Ascending aorta (tissue), 2 donors: ENCODE measurements around the gene SLC2A5. TPM values are rescaled to one million over a fixed set of nuclear protein-coding genes. Genes with fewer than 3 reads are reported as not detected.

Experiments used
- DNase-seq, 2 donors: peaks; one replicate each; pipeline ENCODE4 v3.0.0-alpha.2; 2019; ENCODE audit warnings: low spot score in 2 of 2
- H3K27ac ChIP-seq, 2 donors: fragments of 200-600 bp; sonication (generic); one replicate each; pipeline ENCODE4 v1.5.1; 2016 to 2017; ENCODE audit warnings: mild to moderate bottlenecking in 1 of 2
- H3K27me3 ChIP-seq: fragments of 200-600 bp; sonication (generic); one replicate; pipeline ENCODE4 v1.5.1; 2017
- H3K36me3 ChIP-seq, 2 donors: fragments of 200-600 bp; sonication (generic); one replicate each; pipeline ENCODE4 v1.5.1; 2016
- H3K4me1 ChIP-seq, 2 donors: fragments of 200-600 bp; sonication (generic); one replicate each; pipeline ENCODE4 v1.5.1; 2016 to 2017; ENCODE audit warnings: mild to moderate bottlenecking in 1 of 2
- H3K4me3 ChIP-seq, 2 donors: fragments of 200-600 bp; sonication (generic); one replicate each; pipeline ENCODE4 v1.5.1; 2016 to 2017; ENCODE audit warnings: mild to moderate bottlenecking in 1 of 2
- H3K9me3 ChIP-seq, 2 donors: fragments of 200-600 bp; sonication (generic); one replicate each; pipeline ENCODE4 v1.5.1; 2016
- CTCF ChIP-seq, 3 experiments: fragments of 200-600 bp in 2 of 3; fragments of 450-650 bp in 1 of 3; sonication (generic) in 2 of 3; IDR thresholded peaks; one replicate each; pipeline ENCODE4 v1.5.1; 2016 to 2019; ENCODE audit warnings: antibody characterized with exemption in 3 of 3, mild to moderate bottlenecking in 1 of 3, moderate library complexity in 1 of 3
- intact Hi-C: fragments of 100-400 bp; cut with DNase I; formaldehyde crosslinking; loops from one replicate; pipeline ENCODE4 v1.15.1; 2023
- total RNA-seq: library from RNA; depleted of rRNA; stranded (reverse); fragments of >200 nt; gene quantifications from one replicate; pipeline ENCODE4 v1.1.0, GENCODE V29; 2016

The SLC2A5 gene
- total RNA-seq, 1 donor from 2014 or later, result 13.9 TPM

GRCh38 chr1:9013819-9014218 is 55.6 kb downstream of the SLC2A5 start:
- intact Hi-C loops, result no loop called here
- no peak for TF ChIP-seq CTCF (IDR thresholded peaks at IDR 0.05)
- no peaks in the 10 kb centered on the region for H3K36me3 ChIP-seq

GRCh38 chr1:9010781-9011323 is 58.6 kb downstream of the SLC2A5 start:
- H3K4me3 ChIP-seq, result no peak overlapping the region
- peaks cover 0 to 4% of the 10 kb centered on the region in 2 donors for H3K4me1 ChIP-seq
- no peak overlapping the region for H3K27ac ChIP-seq
- no peaks in the 10 kb centered on the region for H3K27me3 ChIP-seq
- intact Hi-C loops, result no loop called here
- DNase-seq, result peak in 1 of 2 donors; percentile 26
- no peaks in the 10 kb centered on the region for H3K36me3 ChIP-seq
- no peaks in the 10 kb centered on the region for H3K9me3 ChIP-seq
- TF ChIP-seq CTCF (IDR thresholded peaks at IDR 0.05), result no peak

More at GRCh38 chr1:9013819-9014218, 55.6 kb downstream of the SLC2A5 start:
- no peaks in the 10 kb centered on the region for H3K4me1 ChIP-seq
- no peak overlapping the region for H3K4me3 ChIP-seq
- H3K9me3 ChIP-seq, result no peaks in the 10 kb centered on the region
- H3K27me3 ChIP-seq, result no peaks in the 10 kb centered on the region
- no peak for DNase-seq
- H3K27ac ChIP-seq, result no peak overlapping the region

GRCh38 chr1:9009438-9010370 is 59.7 kb downstream of the SLC2A5 start:
- DNase-seq, result no peak
- Histone ChIP-seq H3K36me3 (no peaks in the 10 kb centered on the region), H3K27me3 (no peaks in the 10 kb centered on the region), H3K4me3 (no peak overlapping the region), H3K9me3 (no peaks in the 10 kb centered on the region), H3K4me1 (peaks cover 0 to 6% of the 10 kb centered on the region in 2 donors), H3K27ac (no peak overlapping the region)
- TF ChIP-seq CTCF (IDR thresholded peaks at IDR 0.05), result peak; percentile 16 to 34 (median 22)
- intact Hi-C loops, result loop anchor here (5.0 kb wide), 2 partner anchors 93 to 152 kb away; no protein-coding TSS in a partner anchor

GRCh38 chr1:9008236-9008635 is 61.2 kb downstream of the SLC2A5 start:
- H3K4me1 ChIP-seq, result peaks cover 0 to 6% of the 10 kb centered on the region in 2 donors
- intact Hi-C loops, result loop anchor here (5.0 kb wide), 2 partner anchors 94 to 151 kb away; no protein-coding TSS in a partner anchor
- H3K9me3 ChIP-seq, result no peaks in the 10 kb centered on the region
- no peak overlapping the region for H3K4me3 ChIP-seq
- H3K36me3 ChIP-seq, result no peaks in the 10 kb centered on the region
- TF ChIP-seq CTCF (IDR thresholded peaks at IDR 0.05), result no peak
- no peak overlapping the region for H3K27ac ChIP-seq
- no peaks in the 10 kb centered on the region for H3K27me3 ChIP-seq
- no peak for DNase-seq

GRCh38 chr1:9006956-9007615 is 62.3 kb downstream of the SLC2A5 start:
- intact Hi-C loops, result loop anchor here (5.0 kb wide), 2 partner anchors 95 to 150 kb away; no protein-coding TSS in a partner anchor
- H3K27ac ChIP-seq, result no peak overlapping the region
- DNase-seq, result no peak
- no peaks in the 10 kb centered on the region for H3K36me3 ChIP-seq
- H3K4me1 ChIP-seq, result peaks cover 0 to 6% of the 10 kb centered on the region in 2 donors
- no peak for TF ChIP-seq CTCF (IDR thresholded peaks at IDR 0.05)
- no peaks in the 10 kb centered on the region for H3K9me3 ChIP-seq
- no peaks in the 10 kb centered on the region for H3K27me3 ChIP-seq
- no peak overlapping the region for H3K4me3 ChIP-seq
